ENCODE data around the gene DEFB127.
"Not testable (repeated sequence)": the region's sequence is repeated elsewhere in the genome, so short reads cannot be mapped to it uniquely, and the experiment has no call there.

The DEFB127 gene, protein sequence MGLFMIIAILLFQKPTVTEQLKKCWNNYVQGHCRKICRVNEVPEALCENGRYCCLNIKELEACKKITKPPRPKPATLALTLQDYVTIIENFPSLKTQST

DNA sequence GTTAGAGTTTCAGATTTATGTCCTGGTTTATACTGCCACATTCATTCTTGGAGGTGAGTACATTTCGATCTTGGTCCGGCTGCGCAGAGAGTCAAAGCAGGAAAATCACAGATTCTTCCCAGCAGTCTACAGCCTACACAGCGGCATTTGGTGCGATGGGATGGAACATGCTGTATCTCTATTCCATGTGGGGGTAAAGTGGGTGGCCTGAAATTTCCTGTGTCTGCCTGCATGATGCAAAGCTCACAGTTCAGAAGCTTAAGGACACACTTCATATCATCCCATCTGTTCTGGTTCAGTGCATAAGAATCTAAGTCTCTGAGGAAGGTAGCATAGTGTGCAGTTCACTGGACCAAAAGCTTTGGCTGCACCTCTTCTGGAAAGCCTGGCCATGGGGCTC is at the start of gene DEFB127:
Gene DEFB127 (plus strand): TSS at position 301 of the 400 bp plus-strand sequence. CDS start 91 bp downstream, at position 392.
- Histone ChIP-seq H3K4me1 (ENCODE audit: insufficient read depth, insufficient read length) (no peaks in the 10 kb centered on the region), H3K36me3 (ENCODE audit: insufficient read depth, insufficient read length, low read length) (no peaks in the 10 kb centered on the region), H3K27me3 (ENCODE audit: insufficient read depth, insufficient read length) (no peaks in the 10 kb centered on the region), H3K4me3 (ENCODE audit: insufficient read length, low read depth) (no peak within 1 kb of the TSS), H3K9me3 (ENCODE audit: insufficient read depth, low read length) (no peaks in the 10 kb centered on the region), H3K9ac (ENCODE audit: insufficient read length, low read depth) (no peak within 1 kb of the TSS)
- TF ChIP-seq SUZ12 (IDR thresholded peaks at IDR 0.05; ENCODE audit: extremely low read depth, insufficient read depth, insufficient read length) (no peak), ZNF274 (IDR thresholded peaks at IDR 0.05; ENCODE audit: low read depth, low read length) (no peak), YY1 (IDR thresholded peaks at IDR 0.05; ENCODE audit: insufficient read depth, insufficient read length) (no peak)
- no peak for DNase-seq (ENCODE audit: low read depth, low spot score)

DNA sequence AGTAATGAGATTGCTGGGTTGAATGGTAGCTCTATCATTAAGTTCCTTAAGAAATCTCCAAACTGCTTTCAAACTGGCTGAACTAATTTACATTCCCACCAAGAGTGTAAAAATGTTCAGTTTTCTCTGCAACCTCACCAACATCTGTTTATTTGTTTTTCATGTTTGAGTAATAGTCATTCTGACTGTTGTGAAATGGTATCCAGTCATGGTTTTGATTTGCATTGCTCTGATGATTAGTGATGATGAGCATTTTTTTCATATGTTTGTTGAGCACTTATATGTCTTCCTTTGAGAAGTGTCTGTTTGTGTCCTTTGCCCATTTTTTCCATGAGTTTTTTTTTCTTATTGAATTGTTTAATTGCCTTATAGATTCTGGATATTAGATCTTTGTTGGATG is 44.9 kb upstream of the DEFB127 start:
- no peak for TF ChIP-seq ZNF274 (IDR thresholded peaks at IDR 0.05; ENCODE audit: low read depth, low read length)
- TF ChIP-seq YY1 (IDR thresholded peaks at IDR 0.05; ENCODE audit: insufficient read depth, insufficient read length): no peak
- no peak for TF ChIP-seq SUZ12 (IDR thresholded peaks at IDR 0.05; ENCODE audit: extremely low read depth, insufficient read depth, insufficient read length)
- Histone ChIP-seq H3K36me3 (ENCODE audit: insufficient read depth, insufficient read length, low read length) (no peaks in the 10 kb centered on the region), H3K9ac (ENCODE audit: insufficient read length, low read depth) (no peak overlapping the region), H3K27me3 (ENCODE audit: insufficient read depth, insufficient read length) (no peaks in the 10 kb centered on the region), H3K4me3 (ENCODE audit: insufficient read length, low read depth) (no peak overlapping the region), H3K4me1 (ENCODE audit: insufficient read depth, insufficient read length) (peaks cover 4% of the 10 kb centered on the region), H3K9me3 (ENCODE audit: insufficient read depth, low read length) (no peaks in the 10 kb centered on the region; the same call in 1 of the 2 replicates)
- no peak for DNase-seq (ENCODE audit: low read depth, low spot score)

DNA sequence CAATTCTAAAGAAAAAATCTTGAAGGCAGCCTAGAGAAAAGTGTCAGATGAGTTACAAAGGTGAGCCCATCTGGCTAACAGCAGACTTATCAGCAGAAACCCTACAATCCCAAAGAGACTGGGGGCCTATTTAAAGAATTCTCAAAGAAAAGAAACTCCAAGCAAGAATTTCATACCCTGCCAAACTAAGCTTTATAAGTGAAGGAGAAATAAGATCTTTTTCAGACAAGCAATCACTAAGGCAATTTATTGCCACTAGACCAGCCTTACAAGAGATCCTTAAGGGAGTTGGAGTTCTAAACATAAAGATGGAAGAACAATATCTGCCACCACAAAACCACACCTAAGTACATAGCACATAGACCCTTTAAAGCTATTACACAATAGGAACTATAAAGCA is 39.7 kb upstream of the DEFB127 start:
- Histone ChIP-seq H3K4me3 (ENCODE audit: insufficient read length, low read depth) (no peak overlapping the region), H3K9ac (ENCODE audit: insufficient read length, low read depth) (no peak overlapping the region), H3K27me3 (ENCODE audit: insufficient read depth, insufficient read length) (no peaks in the 10 kb centered on the region), H3K36me3 (ENCODE audit: insufficient read depth, insufficient read length, low read length) (no peaks in the 10 kb centered on the region), H3K9me3 (ENCODE audit: insufficient read depth, low read length) (no peaks in the 10 kb centered on the region; the same call in 1 of the 2 replicates), H3K4me1 (ENCODE audit: insufficient read depth, insufficient read length) (peaks cover 4% of the 10 kb centered on the region)
- TF ChIP-seq YY1 (IDR thresholded peaks at IDR 0.05; ENCODE audit: insufficient read depth, insufficient read length) (no peak), SUZ12 (IDR thresholded peaks at IDR 0.05; ENCODE audit: extremely low read depth, insufficient read depth, insufficient read length) (no peak), ZNF274 (IDR thresholded peaks at IDR 0.05; ENCODE audit: low read depth, low read length) (no peak)
- DNase-seq (ENCODE audit: low read depth, low spot score): no peak

- not testable (repeated sequence) for H3K9ac ChIP-seq (ENCODE audit: insufficient read length, low read depth); DNase-seq (ENCODE audit: low read depth, low spot score); H3K27me3 ChIP-seq (ENCODE audit: insufficient read depth, insufficient read length); H3K36me3 ChIP-seq (ENCODE audit: insufficient read depth, insufficient read length, low read length); H3K4me1 ChIP-seq (ENCODE audit: insufficient read depth, insufficient read length)
- Histone ChIP-seq H3K4me3 (ENCODE audit: insufficient read length, low read depth) (peak overlapping the region; percentile 45), H3K9me3 (ENCODE audit: insufficient read depth, low read length) (peaks cover 13% of the 10 kb centered on the region)
These were observed 27.4 kb upstream of the DEFB127 start for GRCh38 chr20:129786-130323.

DNA sequence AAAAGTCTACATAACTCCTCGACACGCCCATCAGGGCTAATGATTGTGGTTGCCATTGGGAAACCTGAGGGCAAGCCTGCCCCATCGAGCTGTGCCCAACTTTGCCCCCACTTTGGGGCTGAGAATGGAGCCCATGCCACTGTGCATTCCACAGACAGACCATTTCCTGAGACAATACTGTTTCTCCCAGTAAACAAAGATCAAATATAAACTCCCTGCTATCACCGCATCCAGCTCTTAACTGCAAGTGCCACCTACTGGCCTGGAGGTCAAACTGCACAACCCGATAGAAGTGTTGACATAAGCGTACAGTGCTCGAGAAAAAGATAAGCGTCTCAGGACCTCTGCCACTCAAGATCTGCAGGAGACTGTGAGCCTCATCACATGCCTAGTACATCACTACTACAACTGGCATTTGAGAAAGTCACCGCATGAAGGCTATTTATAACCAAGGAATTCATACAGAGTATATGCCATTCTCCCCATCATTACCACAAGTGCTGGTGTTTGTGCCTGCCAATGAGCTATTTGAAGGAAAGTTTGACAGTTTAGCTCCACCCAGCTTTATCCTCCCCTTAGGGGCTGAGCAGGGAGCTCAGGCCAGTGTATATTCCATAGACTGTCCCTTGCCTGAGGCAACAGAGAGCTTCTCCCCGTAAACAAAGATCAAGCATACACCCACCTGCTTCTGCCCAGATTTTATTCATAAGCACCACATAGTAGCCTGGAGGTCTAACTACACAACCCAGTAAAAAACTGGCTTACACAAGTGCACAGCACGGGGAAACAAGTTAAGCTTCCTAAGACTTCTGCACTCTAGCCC is 19.4 kb upstream of the DEFB127 start:
- no peak for TF ChIP-seq YY1 (IDR thresholded peaks at IDR 0.05; ENCODE audit: insufficient read depth, insufficient read length)
- TF ChIP-seq ZNF274 (IDR thresholded peaks at IDR 0.05; ENCODE audit: low read depth, low read length): no peak
- TF ChIP-seq SUZ12 (IDR thresholded peaks at IDR 0.05; ENCODE audit: extremely low read depth, insufficient read depth, insufficient read length): no peak
- H3K36me3 ChIP-seq (ENCODE audit: insufficient read depth, insufficient read length, low read length): no peaks in the 10 kb centered on the region
- no peak overlapping the region for H3K9ac ChIP-seq (ENCODE audit: insufficient read length, low read depth)
- no peaks in the 10 kb centered on the region for H3K27me3 ChIP-seq (ENCODE audit: insufficient read depth, insufficient read length)
- peaks cover 24% of the 10 kb centered on the region for H3K9me3 ChIP-seq (ENCODE audit: insufficient read depth, low read length)
- DNase-seq (ENCODE audit: low read depth, low spot score): no peak
- H3K4me1 ChIP-seq (ENCODE audit: insufficient read depth, insufficient read length): no peaks in the 10 kb centered on the region
- no peak overlapping the region for H3K4me3 ChIP-seq (ENCODE audit: insufficient read length, low read depth)

DNA sequence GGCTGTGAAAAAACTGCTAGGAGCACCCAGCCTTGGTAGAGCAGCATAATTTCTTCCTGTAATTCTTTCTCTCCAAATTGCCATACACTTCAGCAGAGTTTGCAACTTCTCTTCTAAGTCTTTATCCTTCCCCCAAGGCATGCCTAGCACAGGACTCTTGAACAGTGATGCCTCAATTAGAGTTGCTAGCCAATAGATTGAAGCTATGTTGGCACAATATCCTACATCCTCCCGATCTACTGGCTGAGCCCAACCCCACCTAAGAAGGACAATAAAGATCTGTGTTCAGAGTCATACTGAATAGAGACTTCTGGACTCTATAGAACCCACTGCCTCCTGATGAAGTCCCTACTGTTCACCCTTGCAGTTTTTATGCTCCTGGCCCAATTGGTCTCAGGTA is 15.0 kb upstream of the DEFB127 start, which contains the start of gene DEFB126:
Gene DEFB126 (plus strand): TSS at position 301 of the 400 bp plus-strand sequence. CDS start 39 bp downstream, at position 340.
- Histone ChIP-seq H3K36me3 (ENCODE audit: insufficient read depth, insufficient read length, low read length) (no peaks in the 10 kb centered on the region), H3K4me1 (ENCODE audit: insufficient read depth, insufficient read length) (no peaks in the 10 kb centered on the region), H3K27me3 (ENCODE audit: insufficient read depth, insufficient read length) (no peaks in the 10 kb centered on the region), H3K4me3 (ENCODE audit: insufficient read length, low read depth) (no peak within 1 kb of the TSS), H3K9me3 (ENCODE audit: insufficient read depth, low read length) (peaks cover 12% of the 10 kb centered on the region), H3K9ac (ENCODE audit: insufficient read length, low read depth) (no peak within 1 kb of the TSS)
- no peak for DNase-seq (ENCODE audit: low read depth, low spot score)
- TF ChIP-seq ZNF274 (IDR thresholded peaks at IDR 0.05; ENCODE audit: low read depth, low read length) (no peak), SUZ12 (IDR thresholded peaks at IDR 0.05; ENCODE audit: extremely low read depth, insufficient read depth, insufficient read length) (no peak), YY1 (IDR thresholded peaks at IDR 0.05; ENCODE audit: insufficient read depth, insufficient read length) (no peak)

DNA sequence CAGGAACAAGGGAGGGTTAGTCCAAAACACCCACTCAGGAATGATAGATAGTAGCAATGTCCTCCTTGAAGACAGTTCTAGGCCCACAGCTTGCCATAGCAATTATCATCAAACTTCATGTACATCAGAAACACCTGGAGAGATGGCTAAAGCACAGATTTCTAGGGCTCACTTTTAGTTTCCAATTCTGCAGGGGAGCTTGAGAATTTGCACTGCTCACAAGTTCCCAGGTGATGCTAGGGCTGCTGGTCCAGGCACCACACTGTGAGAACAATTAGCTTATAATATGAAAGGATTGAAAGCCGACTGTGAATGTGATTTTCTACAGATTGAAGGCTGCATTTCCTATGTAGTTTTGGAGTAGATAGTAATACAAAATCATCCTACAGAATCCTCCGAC is 11.4 kb upstream of the DEFB127 start:
- Histone ChIP-seq H3K4me3 (ENCODE audit: insufficient read length, low read depth) (no peak overlapping the region), H3K4me1 (ENCODE audit: insufficient read depth, insufficient read length) (no peaks in the 10 kb centered on the region), H3K36me3 (ENCODE audit: insufficient read depth, insufficient read length, low read length) (no peaks in the 10 kb centered on the region), H3K9ac (ENCODE audit: insufficient read length, low read depth) (no peak overlapping the region), H3K27me3 (ENCODE audit: insufficient read depth, insufficient read length) (no peaks in the 10 kb centered on the region), H3K9me3 (ENCODE audit: insufficient read depth, low read length) (no peaks in the 10 kb centered on the region)
- no peak for TF ChIP-seq YY1 (IDR thresholded peaks at IDR 0.05; ENCODE audit: insufficient read depth, insufficient read length)
- no peak for TF ChIP-seq SUZ12 (IDR thresholded peaks at IDR 0.05; ENCODE audit: extremely low read depth, insufficient read depth, insufficient read length)
- TF ChIP-seq ZNF274 (IDR thresholded peaks at IDR 0.05; ENCODE audit: low read depth, low read length): no peak
- DNase-seq (ENCODE audit: low read depth, low spot score): no peak
